K562 (cell line): ENCODE results near the gene ZNF316. TPM values are rescaled to one million over a fixed set of nuclear protein-coding genes. Genes with fewer than 3 reads are reported as not detected.

Source experiments
- ATAC-seq: fragments of 200-7000 bp; cut with Tn5 transposase; 3 replicates; pipeline ENCODE4 v1.9.1; 2020; ENCODE audit warnings: moderate library complexity
- BruUV-seq: library from RNA; stranded (reverse); fragments of 400-500 nt; replicated peaks from 2 replicates; lab custom pipeline; 2021; lab: Mats Ljungman, UMichigan
- CTCF ChIA-PET: fragments of 300-600 bp; formaldehyde crosslinking; extraction: SDS; loops from one replicate; lab custom pipeline; 2021; ENCODE audit warnings: low intra/inter-chr PET ratio; lab: Yijun Ruan, JAX
- POLR2A ChIA-PET: fragments of 300-600, 350-650 bp; sonication (Branson Sonifier 250); formaldehyde crosslinking; extraction: SDS; loops from one replicate; lab custom pipeline; 2021; ENCODE audit warnings: antibody characterized with exemption, inconsistent platforms; lab: Yijun Ruan, JAX
- DNase-seq, 4 experiments: peaks; one replicate each; pipeline versions ENCODE4 v3.0.0 to v3.0.0-alpha.2; 2011 to 2018; ENCODE audit warnings: low spot score in 3 of 4, mixed read lengths in 3 of 4; ENCODE audit errors: extremely low read depth in 1 of 4
- FAIRE-seq: peaks from 2 replicates; lab custom pipeline; 2011; peaks lifted over from hg19 to GRCh38; lab: Jason Lieb, UNC
- H2AFZ ChIP-seq: 2 replicates; pipeline ENCODE4 v1.6.0; 2011; ENCODE audit warnings: low read depth, low read length, control low read depth, inconsistent platforms
- H3K27ac ChIP-seq: fragments of 200-600 bp; 3 replicates; pipeline ENCODE4 v1.8.0; 2011; ENCODE audit warnings: low read depth, mild to moderate bottlenecking, control low read depth, inconsistent platforms, low read length, moderate library complexity, mixed read lengths; ENCODE audit errors: extremely low read depth
- H3K27me3 ChIP-seq, 2 experiments: fragments of 300-600 bp in 1 of 2; 2 replicates in 1 of 2; 3 replicates in 1 of 2; pipeline versions ENCODE4 v1.6.0 to v1.8.0; 2011; ENCODE audit warnings: inconsistent platforms in 2 of 2, low read length in 2 of 2, mild to moderate bottlenecking in 1 of 2, mixed read lengths in 1 of 2, moderate library complexity in 1 of 2; ENCODE audit not compliant: control insufficient read depth in 2 of 2, insufficient read depth in 2 of 2
- H3K36me3 ChIP-seq: fragments of 300-600 bp; 3 replicates; pipeline ENCODE4 v1.8.0; 2011; ENCODE audit warnings: mild to moderate bottlenecking, low read length, inconsistent platforms; ENCODE audit not compliant: control insufficient read depth, insufficient read depth
- H3K4me1 ChIP-seq, 2 experiments: fragments of 200-600 bp in 1 of 2; replicated peaks in 1 of 2; 2 replicates in 1 of 2; 3 replicates in 1 of 2; pipeline versions ENCODE4 v1.5.1 to v1.8.0; 2011; ENCODE audit warnings: inconsistent platforms in 2 of 2, low read length in 2 of 2, mild to moderate bottlenecking in 1 of 2, mixed read lengths in 1 of 2, moderate library complexity in 1 of 2; ENCODE audit not compliant: control insufficient read depth in 2 of 2, insufficient read depth in 2 of 2
- H3K4me2 ChIP-seq: 2 replicates; pipeline ENCODE4 v1.6.1; 2011; ENCODE audit warnings: low read length, control low read depth, inconsistent platforms, mixed read lengths; ENCODE audit not compliant: insufficient read depth
- H3K4me3 ChIP-seq: fragments of 200-600 bp; sonication (generic), shearing (Covaris generic); 2 replicates; pipeline ENCODE4 v1.5.1; 2016; ENCODE audit warnings: control low read depth, inconsistent platforms
- H3K79me2 ChIP-seq: fragments of 200-600 bp; 3 replicates; pipeline ENCODE4 v1.8.0; 2011; ENCODE audit warnings: low read length, inconsistent platforms; ENCODE audit not compliant: control insufficient read depth, insufficient read depth
- H3K9ac ChIP-seq, 2 experiments: 2 replicates each; pipeline versions ENCODE4 v1.6.0 to v1.6.1; 2011; ENCODE audit warnings: low read depth in 2 of 2, low read length in 2 of 2, control low read depth in 1 of 2, inconsistent platforms in 1 of 2, mild to moderate bottlenecking in 1 of 2, mixed read lengths in 1 of 2; ENCODE audit not compliant: insufficient read depth in 1 of 2
- H3K9me1 ChIP-seq: one replicate; pipeline ENCODE4 v1.6.0; 2011; ENCODE audit warnings: inconsistent platforms, mild to moderate bottlenecking, low read length, moderate library complexity; ENCODE audit not compliant: control insufficient read depth, insufficient read depth
- H3K9me3 ChIP-seq: replicated peaks from 2 replicates; pipeline ENCODE4 v1.5.1; 2011; ENCODE audit warnings: low read depth, low read length, inconsistent platforms; ENCODE audit not compliant: control insufficient read depth, insufficient read depth
- H4K20me1 ChIP-seq: replicated peaks from 2 replicates; pipeline ENCODE4 v1.6.1; 2011; ENCODE audit warnings: low read length, inconsistent platforms, mixed read lengths; ENCODE audit not compliant: control insufficient read depth, insufficient read depth
- ARHGAP35 ChIP-seq: fragments of 450-650 bp; IDR thresholded peaks from 2 replicates; pipeline ENCODE4 v1.6.1; 2018; ENCODE audit not compliant: partially characterized antibody
- BDP1 ChIP-seq: IDR thresholded peaks from 3 replicates; pipeline ENCODE4 v1.6.1; 2011; ENCODE audit not compliant: insufficient read length, insufficient read depth
- POLR2G ChIP-seq: fragments of 200-400 bp; formaldehyde crosslinking; IDR thresholded peaks from 2 replicates; pipeline ENCODE4 v1.6.1; 2017; ENCODE audit warnings: low read depth, mild to moderate bottlenecking, antibody characterized with exemption, low read length, moderate library complexity
- STAG1 ChIP-seq: sonication (generic); formaldehyde crosslinking; IDR thresholded peaks from 2 replicates; pipeline ENCODE4 v1.5.0; 2020; ENCODE audit warnings: missing genetic modification reagents, borderline replicate concordance
- ZBTB33 ChIP-seq: sonication (generic); formaldehyde crosslinking; IDR thresholded peaks from 2 replicates; pipeline ENCODE4 v1.8.1; 2023; ENCODE audit warnings: mild to moderate bottlenecking, missing genetic modification reagents
- WGBS: fragments of 100-300 bp; shearing (Covaris generic); methylation state at CpG from one replicate; pipeline ENCODE4 v1.1.6; 2016; ENCODE audit warnings: low coverage, mixed read lengths; ENCODE audit not compliant: insufficient coverage; ENCODE audit errors: missing lambda C conversion rate; 5-methylcytosine and 5-hydroxymethylcytosine counted together
- in situ Hi-C: fragments of 300-500 bp; cut with MboI; formaldehyde crosslinking; loops from 4 replicates; pipeline ENCODE4 v1.15.0; 2018; ENCODE audit warnings: inconsistent platforms, mixed read lengths
- intact Hi-C: fragments of 100-400 bp; cut with micrococcal nuclease; formaldehyde crosslinking; loops from 2 replicates; pipeline ENCODE4 v1.14.2; 2022
- polyA plus RNA-seq, 8 experiments: library from polyadenylated mRNA; depleted of rRNA in 4 of 8; stranded (reverse) in 5 of 8; unstranded in 3 of 8; fragments of >200 nt; fragmentation: Nextera tagmentation in 2 of 8; fragmentation: Illumina TruSeq in 1 of 8; extraction: Ambion mirVana in 2 of 8; extraction: Trizol in 1 of 8; gene quantifications; 2 replicates each; pipeline versions ENCODE4 v1.2.1 to v1.2.3, GENCODE V29; 2011 to 2014; ENCODE audit warnings: inconsistent platforms in 1 of 8, missing spikeins in 1 of 8
- total RNA-seq, 7 experiments: library from RNA; depleted of rRNA in 6 of 7; stranded (reverse); fragments of >200 nt in 6 of 7; fragmentation: Illumina TruSeq in 2 of 7; extraction: Trizol in 2 of 7; gene quantifications; 2 replicates each; pipeline versions ENCODE4 v1.2.1 to v1.2.3, GENCODE V29; 2011 to 2021; ENCODE audit warnings: low replicate concordance in 1 of 7

ZNF316 gene
- total and polyA plus RNA-seq, 9 of the 15 experiments (the other 6 are each of a cell fraction or from before 2014, with no cell fraction given), result 0.10 to 34.0 (median 8.6) TPM

- in situ Hi-C loops, result no loop called here
- POLR2A ChIA-PET, result no interaction called here
- no peak for FAIRE-seq
Measured at GRCh38 chr7:6654113-6654841, 17.2 kb downstream of the ZNF316 start.

More at GRCh38 chr7:6654113-6654841, 17.2 kb downstream of the ZNF316 start:
- intact Hi-C loops, result no loop called here
- no peak for TF ChIP-seq ARHGAP35
- 0 out of 2 replicates have a peak, but pooled peaks have one; percentile 55 for TF ChIP-seq ZBTB33 (CRISPR knock-in tag)
- TF ChIP-seq BDP1, result no peak
- no peak for TF ChIP-seq STAG1 (CRISPR knock-in tag)
- TF ChIP-seq POLR2G, result peak; percentile 15
- CTCF ChIA-PET, result no interaction called here
- H2AFZ ChIP-seq, result no peak overlapping the region
- no peaks in the 10 kb centered on the region for H3K79me2 ChIP-seq
- 99% methylated on average over 29 of the region's 94 CpGs for WGBS
- no peak overlapping the region for H3K9ac ChIP-seq
- H3K4me1 ChIP-seq, result peaks cover 0 to 6% of the 10 kb centered on the region in 2 experiments; a peak in 2 of 5 replicates
- no peak overlapping the region for H3K27ac ChIP-seq
- no peak for DNase-seq
- no peaks in the 10 kb centered on the region for H3K9me1 ChIP-seq
- no TSS peak for BruUV-seq
- no peaks in the 10 kb centered on the region for H4K20me1 ChIP-seq
- H3K27me3 ChIP-seq, result no peaks in the 10 kb centered on the region
- no peak overlapping the region for H3K4me2 ChIP-seq
- peaks cover 48% of the 10 kb centered on the region; the same call in 2 of the 3 replicates for H3K36me3 ChIP-seq
- ATAC-seq, result no peak
- H3K9me3 ChIP-seq, result peaks cover 12% of the 10 kb centered on the region
- H3K4me3 ChIP-seq, result no peak overlapping the region
